ENCODE results near the gene DMKN. TPM values are rescaled to one million over a fixed set of nuclear protein-coding genes. Genes with fewer than 3 reads are reported as not detected.

DMKN gene
- total and polyA plus RNA-seq, 9 of the 15 experiments (the other 6 are each of a cell fraction or from before 2014, with no cell fraction given): 0.36 to 0.53 TPM; not detected in 7

- TF ChIP-seq DACH1 (IDR thresholded peaks at IDR 0.05; ENCODE audit: partially characterized antibody) (no peak), ZNF668 (CRISPR knock-in tag; IDR thresholded peaks at IDR 0.05) (no peak)
- TF ChIP-seq, protein P1, sequence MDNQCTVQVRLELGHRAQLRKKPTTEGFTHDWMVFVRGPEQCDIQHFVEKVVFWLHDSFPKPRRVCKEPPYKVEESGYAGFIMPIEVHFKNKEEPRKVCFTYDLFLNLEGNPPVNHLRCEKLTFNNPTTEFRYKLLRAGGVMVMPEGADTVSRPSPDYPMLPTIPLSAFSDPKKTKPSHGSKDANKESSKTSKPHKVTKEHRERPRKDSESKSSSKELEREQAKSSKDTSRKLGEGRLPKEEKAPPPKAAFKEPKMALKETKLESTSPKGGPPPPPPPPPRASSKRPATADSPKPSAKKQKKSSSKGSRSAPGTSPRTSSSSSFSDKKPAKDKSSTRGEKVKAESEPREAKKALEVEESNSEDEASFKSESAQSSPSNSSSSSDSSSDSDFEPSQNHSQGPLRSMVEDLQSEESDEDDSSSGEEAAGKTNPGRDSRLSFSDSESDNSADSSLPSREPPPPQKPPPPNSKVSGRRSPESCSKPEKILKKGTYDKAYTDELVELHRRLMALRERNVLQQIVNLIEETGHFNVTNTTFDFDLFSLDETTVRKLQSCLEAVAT (IDR thresholded peaks at IDR 0.05): no peak
Observed at GRCh38 chr19:35561436-35561835, 48.0 kb upstream of the DMKN start (continued).

DNA sequence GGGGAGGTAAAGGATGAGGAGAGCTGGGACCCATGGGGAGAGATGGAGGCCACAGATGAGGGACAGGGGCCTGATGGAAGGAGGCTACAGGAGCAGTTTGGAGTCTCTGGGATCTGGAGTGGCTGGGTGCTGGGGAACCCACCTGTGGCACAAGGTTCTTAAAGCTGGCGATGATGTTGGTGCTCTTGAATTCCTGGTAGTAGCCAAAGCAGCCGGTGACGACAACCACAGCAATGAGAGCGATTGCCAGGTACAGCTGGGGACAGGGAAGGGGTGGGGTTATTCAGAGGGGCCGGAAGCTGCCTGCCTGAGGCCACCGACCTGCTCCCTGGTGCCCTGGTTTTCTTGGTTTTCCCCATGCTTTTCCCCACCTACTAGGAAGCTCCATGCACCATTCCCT lies 47.2 kb upstream of the DMKN start:
- Histone ChIP-seq H3K4me3 (no peak overlapping the region), H3K4me2 (ENCODE audit: insufficient read depth, low read length) (no peak overlapping the region), H3K27me3 (ENCODE audit: control insufficient read depth in 2 of 2, insufficient read depth in 2 of 2, low read length in 2 of 2) (peaks cover 28 to 51% of the 10 kb centered on the region in 2 experiments; a peak in 4 of 5 replicates), H3K27ac (ENCODE audit: extremely low read depth, low read depth, low read length) (no peak overlapping the region), H3K9me1 (ENCODE audit: control insufficient read depth, insufficient read depth, low read length) (peaks cover 3% of the 10 kb centered on the region), H3K4me1 (replicated peaks in 1 of 2; ENCODE audit: control insufficient read depth in 2 of 2, insufficient read depth in 2 of 2, low read length in 2 of 2) (peaks cover 4 to 32% of the 10 kb centered on the region in 2 experiments; a peak in 3 of 5 replicates), H2AFZ (ENCODE audit: low read depth, low read length) (no peak overlapping the region), H3K79me2 (ENCODE audit: control insufficient read depth, insufficient read depth, low read length) (no peaks in the 10 kb centered on the region), H3K9ac (ENCODE audit: insufficient read depth in 1 of 2, low read depth in 2 of 2, low read length in 2 of 2) (no peak overlapping the region), H3K36me3 (ENCODE audit: control insufficient read depth, insufficient read depth, low read length) (no peaks in the 10 kb centered on the region), H3K9me3 (replicated peaks; ENCODE audit: control insufficient read depth, insufficient read depth, low read depth, low read length) (no peaks in the 10 kb centered on the region), H4K20me1 (replicated peaks; ENCODE audit: control insufficient read depth, insufficient read depth, low read length) (peaks cover 7% of the 10 kb centered on the region; the same call in 1 of the 2 replicates)
- TF ChIP-seq, protein P2, sequence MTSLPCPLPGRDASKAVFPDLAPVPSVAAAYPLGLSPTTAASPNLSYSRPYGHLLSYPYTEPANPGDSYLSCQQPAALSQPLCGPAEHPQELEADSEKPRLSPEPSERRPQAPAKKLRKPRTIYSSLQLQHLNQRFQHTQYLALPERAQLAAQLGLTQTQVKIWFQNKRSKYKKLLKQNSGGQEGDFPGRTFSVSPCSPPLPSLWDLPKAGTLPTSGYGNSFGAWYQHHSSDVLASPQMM (CRISPR knock-in tag; IDR thresholded peaks at IDR 0.05): no peak
- no peak for TF ChIP-seq ZFPM2 (CRISPR knock-in tag; IDR thresholded peaks at IDR 0.05)
- TF ChIP-seq PHF21A (IDR thresholded peaks at IDR 0.05; ENCODE audit: borderline replicate concordance, low read depth): no peak
- no peak for TF ChIP-seq NFIX (CRISPR knock-in tag; IDR thresholded peaks at IDR 0.05; ENCODE audit: low read depth)
- no peak for TF ChIP-seq ZNF212 (CRISPR knock-in tag; IDR thresholded peaks at IDR 0.05)
- TF ChIP-seq SLC30A9 (CRISPR knock-in tag; IDR thresholded peaks at IDR 0.05): no peak
- TF ChIP-seq ZNF780A (CRISPR knock-in tag; IDR thresholded peaks at IDR 0.05): no peak
- TF ChIP-seq, protein P3, sequence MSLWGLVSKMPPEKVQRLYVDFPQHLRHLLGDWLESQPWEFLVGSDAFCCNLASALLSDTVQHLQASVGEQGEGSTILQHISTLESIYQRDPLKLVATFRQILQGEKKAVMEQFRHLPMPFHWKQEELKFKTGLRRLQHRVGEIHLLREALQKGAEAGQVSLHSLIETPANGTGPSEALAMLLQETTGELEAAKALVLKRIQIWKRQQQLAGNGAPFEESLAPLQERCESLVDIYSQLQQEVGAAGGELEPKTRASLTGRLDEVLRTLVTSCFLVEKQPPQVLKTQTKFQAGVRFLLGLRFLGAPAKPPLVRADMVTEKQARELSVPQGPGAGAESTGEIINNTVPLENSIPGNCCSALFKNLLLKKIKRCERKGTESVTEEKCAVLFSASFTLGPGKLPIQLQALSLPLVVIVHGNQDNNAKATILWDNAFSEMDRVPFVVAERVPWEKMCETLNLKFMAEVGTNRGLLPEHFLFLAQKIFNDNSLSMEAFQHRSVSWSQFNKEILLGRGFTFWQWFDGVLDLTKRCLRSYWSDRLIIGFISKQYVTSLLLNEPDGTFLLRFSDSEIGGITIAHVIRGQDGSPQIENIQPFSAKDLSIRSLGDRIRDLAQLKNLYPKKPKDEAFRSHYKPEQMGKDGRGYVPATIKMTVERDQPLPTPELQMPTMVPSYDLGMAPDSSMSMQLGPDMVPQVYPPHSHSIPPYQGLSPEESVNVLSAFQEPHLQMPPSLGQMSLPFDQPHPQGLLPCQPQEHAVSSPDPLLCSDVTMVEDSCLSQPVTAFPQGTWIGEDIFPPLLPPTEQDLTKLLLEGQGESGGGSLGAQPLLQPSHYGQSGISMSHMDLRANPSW (CRISPR knock-in tag; IDR thresholded peaks at IDR 0.05): no peak
- TF ChIP-seq, protein P4, sequence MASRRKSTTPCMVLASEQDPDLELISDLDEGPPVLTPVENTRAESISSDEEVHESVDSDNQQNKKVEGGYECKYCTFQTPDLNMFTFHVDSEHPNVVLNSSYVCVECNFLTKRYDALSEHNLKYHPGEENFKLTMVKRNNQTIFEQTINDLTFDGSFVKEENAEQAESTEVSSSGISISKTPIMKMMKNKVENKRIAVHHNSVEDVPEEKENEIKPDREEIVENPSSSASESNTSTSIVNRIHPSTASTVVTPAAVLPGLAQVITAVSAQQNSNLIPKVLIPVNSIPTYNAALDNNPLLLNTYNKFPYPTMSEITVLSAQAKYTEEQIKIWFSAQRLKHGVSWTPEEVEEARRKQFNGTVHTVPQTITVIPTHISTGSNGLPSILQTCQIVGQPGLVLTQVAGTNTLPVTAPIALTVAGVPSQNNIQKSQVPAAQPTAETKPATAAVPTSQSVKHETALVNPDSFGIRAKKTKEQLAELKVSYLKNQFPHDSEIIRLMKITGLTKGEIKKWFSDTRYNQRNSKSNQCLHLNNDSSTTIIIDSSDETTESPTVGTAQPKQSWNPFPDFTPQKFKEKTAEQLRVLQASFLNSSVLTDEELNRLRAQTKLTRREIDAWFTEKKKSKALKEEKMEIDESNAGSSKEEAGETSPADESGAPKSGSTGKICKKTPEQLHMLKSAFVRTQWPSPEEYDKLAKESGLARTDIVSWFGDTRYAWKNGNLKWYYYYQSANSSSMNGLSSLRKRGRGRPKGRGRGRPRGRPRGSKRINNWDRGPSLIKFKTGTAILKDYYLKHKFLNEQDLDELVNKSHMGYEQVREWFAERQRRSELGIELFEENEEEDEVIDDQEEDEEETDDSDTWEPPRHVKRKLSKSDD (conservative IDR thresholded peaks at IDR 0.05; ENCODE audit: low read length): no peak
- TF ChIP-seq THRAP3 (IDR thresholded peaks at IDR 0.05; ENCODE audit: borderline replicate concordance): no peak
- TF ChIP-seq GABPA (tag; conservative IDR thresholded peaks at IDR 0.05; ENCODE audit: low read depth): no peak
- in situ Hi-C loops (cut with MboI): no loop called here
- intact Hi-C loops (cut with micrococcal nuclease): no loop called here
- 4% methylated on average over 6 of the region's 6 CpGs for WGBS (ENCODE audit: insufficient coverage, low coverage, missing lambda C conversion rate)
- ATAC-seq (no peak), FAIRE-seq (no peak), DNase-seq (ENCODE audit: extremely low read depth in 1 of 4, low spot score in 3 of 4) (no peak)
- ChIA-PET CTCF (ENCODE audit: low intra/inter-chr PET ratio) (no interaction called here), POLR2A (no interaction called here)
- no TSS peak for BruUV-seq (replicated peaks)
